HG02571 (cell line): ENCODE measurements around the gene ZBTB37.
"Not testable (repeated sequence)": the region's sequence is repeated elsewhere in the genome, so short reads cannot be mapped to it uniquely, and the experiment has no call there.

ENCODE experiments used
- ATAC-seq: cut with Tn5 transposase; IDR thresholded peaks from one replicate; pipeline ENCODE4 v1.9.1; 2021; ENCODE audit warnings: mild to moderate bottlenecking, moderate library complexity; ENCODE audit not compliant: unreplicated experiment

The ZBTB37 gene

GRCh38 chr1:173864179-173864867 lies 3.9 kb upstream of the ZBTB37 start:
- ATAC-seq: no peak

GRCh38 chr1:173865468-173866164 lies 2.6 kb upstream of the ZBTB37 start:
- no peak for ATAC-seq

GRCh38 chr1:173866413-173867115 lies 1.6 kb upstream of the ZBTB37 start:
- no peak for ATAC-seq

GRCh38 chr1:173867141-173867752 lies 933 bp upstream of the ZBTB37 start:
- no peak for ATAC-seq

GRCh38 chr1:173867753-173868265 lies 371 bp upstream of the ZBTB37 start, which contains the start of gene GAS5:
TSS of gene GAS5 (minus strand) at chr1:173867989.
- peak; percentile 60 for ATAC-seq

- ATAC-seq: no peak
Observed at GRCh38 chr1:173869021-173869359, 810 bp downstream of the ZBTB37 start.

- no peak for ATAC-seq
Observed at GRCh38 chr1:173870252-173871075, 2.3 kb downstream of the ZBTB37 start.

GRCh38 chr1:173871091-173871490 lies 2.9 kb downstream of the ZBTB37 start:
- no peak for ATAC-seq

- no peak for ATAC-seq
Observed at GRCh38 chr1:173871500-173871899, 3.3 kb downstream of the ZBTB37 start.

- ATAC-seq: no peak
Observed at GRCh38 chr1:173876732-173877131, 8.6 kb downstream of the ZBTB37 start.

GRCh38 chr1:173878251-173878650 lies 10.1 kb downstream of the ZBTB37 start:
- no peak for ATAC-seq

GRCh38 chr1:173881117-173881516 lies 12.9 kb downstream of the ZBTB37 start:
- not testable (repeated sequence) for ATAC-seq

- ATAC-seq: no peak
Observed at GRCh38 chr1:173884701-173885100, 16.5 kb downstream of the ZBTB37 start.

- ATAC-seq: no peak
Observed at GRCh38 chr1:173886746-173887611, 18.8 kb downstream of the ZBTB37 start.

GRCh38 chr1:173887627-173888026 lies 19.4 kb downstream of the ZBTB37 start:
- no peak for ATAC-seq

GRCh38 chr1:173888749-173889148 lies 20.6 kb downstream of the ZBTB37 start:
- no peak for ATAC-seq

GRCh38 chr1:173889885-173890284 lies 21.7 kb downstream of the ZBTB37 start:
- no peak for ATAC-seq

- no peak for ATAC-seq
Observed at GRCh38 chr1:173893611-173894010, 25.4 kb downstream of the ZBTB37 start.

- ATAC-seq: no peak
Observed at GRCh38 chr1:173894189-173894588, 26.0 kb downstream of the ZBTB37 start.
